Measurements from ENCODE around the gene GRK3. TPM values are rescaled to one million over a fixed set of nuclear protein-coding genes. Genes with fewer than 3 reads are reported as not detected.

GRK3 gene
- total RNA-seq, 1 experiment from 2014 or later = 14.6 TPM

DNA sequence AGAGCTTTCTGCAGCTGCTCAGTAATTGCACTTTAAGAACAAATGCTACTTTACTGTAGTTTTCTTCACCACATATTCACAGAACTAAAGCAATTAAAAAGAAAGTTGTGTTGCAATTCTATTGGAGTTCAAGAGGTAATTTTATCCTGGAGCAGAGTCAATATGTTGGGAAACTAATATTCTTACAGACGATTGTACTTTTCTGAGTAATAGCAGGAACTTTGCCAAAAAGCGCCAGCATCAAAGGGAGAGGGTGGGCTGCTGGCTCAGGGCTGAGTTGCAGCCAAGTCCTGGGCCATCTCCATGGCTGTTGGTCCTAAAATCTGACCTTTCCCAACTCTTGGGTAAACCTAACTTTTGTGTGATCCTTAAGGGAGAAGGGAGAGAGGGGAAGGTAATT lies 104.0 kb downstream of the GRK3 start:
- Histone ChIP-seq H4K20me1 (ENCODE audit: insufficient read depth) (no peaks in the 10 kb centered on the region), H3K4me3 (replicated peaks in 1 of 2; ENCODE audit: low read depth in 1 of 2, low read length in 2 of 2) (no peak overlapping the region), H3K9me3 (ENCODE audit: control insufficient read depth in 1 of 2, insufficient read depth in 1 of 2, low read depth in 1 of 2, low read length in 2 of 2) (no peaks in the 10 kb centered on the region), H3K27me3 (ENCODE audit: insufficient read depth, low read length) (no peaks in the 10 kb centered on the region), H3K4me2 (ENCODE audit: low read length) (peak overlapping the region; percentile 2; the same call in 1 of the 2 replicates), H2AFZ (ENCODE audit: low read depth, low read length, poor library complexity, severe bottlenecking) (no peak overlapping the region), H3K36me3 (ENCODE audit: control insufficient read depth in 1 of 2, insufficient read depth in 2 of 2, low read length in 2 of 2) (no peaks in the 10 kb centered on the region), H3K27ac (ENCODE audit: low read depth, low read length) (no peak overlapping the region), H3K9me2 (ENCODE audit: insufficient read depth) (no peaks in the 10 kb centered on the region), H3K4me1 (ENCODE audit: control insufficient read depth in 1 of 2, insufficient read depth in 2 of 2, low read length in 2 of 2) (peaks cover 18 to 25% of the 10 kb centered on the region in 2 experiments), H3K79me2 (ENCODE audit: insufficient read depth, low read length) (no peaks in the 10 kb centered on the region), H3K9ac (ENCODE audit: low read length) (no peak overlapping the region)
- intact Hi-C loops (cut with micrococcal nuclease) = no loop called here
- RAD21 ChIA-PET (ENCODE audit: low non-redundant PET in 1 of 2, low total read pairs in 2 of 2, uncharacterized antibody in 2 of 2, unreplicated experiment in 2 of 2) = no interaction called here
- TF ChIP-seq CBX3 (IDR thresholded peaks at IDR 0.05; ENCODE audit: low read depth) (no peak), CEBPB (IDR thresholded peaks at IDR 0.05; ENCODE audit: low read depth) (peak; percentile 46; the same call in 1 of the 2 replicates), TCF7L2 (IDR thresholded peaks at IDR 0.05; ENCODE audit: borderline replicate concordance, extremely low read depth, insufficient read depth, insufficient read length) (peak; percentile 58)
- ATAC-seq = no peak
- BruUV-seq (replicated peaks) = no TSS peak
- no peak for DNase-seq (ENCODE audit: low read depth, low spot score)
- CTCF ChIA-PET = no interaction called here
- POLR2A ChIA-PET = no interaction called here

DNA sequence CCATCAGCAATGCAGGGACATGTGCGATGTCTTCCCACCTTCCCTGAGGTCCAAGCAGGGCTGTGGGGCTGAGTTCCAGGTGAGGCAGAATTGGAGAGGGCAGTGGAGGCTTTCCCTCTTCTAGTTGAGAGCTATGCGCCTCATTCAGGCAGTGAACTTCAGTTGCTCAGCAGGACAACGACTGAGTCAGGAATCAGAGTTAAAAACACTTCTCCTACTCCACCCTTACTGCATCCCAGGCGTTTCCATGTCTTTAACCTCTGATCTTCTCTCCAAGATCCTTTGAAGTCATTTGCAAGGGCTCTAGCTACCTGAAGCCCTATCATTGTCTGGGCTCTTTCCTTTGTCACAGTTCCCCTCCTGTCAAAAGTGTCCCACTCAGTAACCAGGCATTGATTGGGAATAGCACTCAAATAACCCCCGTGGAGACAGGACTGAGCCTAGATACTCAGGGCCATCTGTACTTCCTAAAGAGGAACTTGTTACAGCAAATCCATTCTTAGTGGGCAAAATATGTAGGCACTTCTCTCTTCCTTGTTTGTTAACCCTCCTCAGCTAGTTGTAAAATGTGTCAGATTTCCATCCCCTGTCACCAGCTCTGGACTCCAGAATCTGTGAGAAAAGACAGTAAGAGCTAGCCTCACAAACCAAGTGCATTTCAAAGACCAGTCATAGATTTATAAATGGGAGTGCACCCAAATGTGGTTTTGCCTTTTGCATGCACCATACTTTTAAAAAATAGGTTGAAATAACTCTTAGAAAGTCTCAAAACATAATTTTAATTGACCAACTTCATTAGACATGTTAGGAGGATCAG lies 105.0 kb downstream of the GRK3 start:
- POLR2A ChIA-PET = no interaction called here
- no peak overlapping the region for H3K27ac ChIP-seq (ENCODE audit: low read depth, low read length)
- H3K4me1 ChIP-seq (ENCODE audit: control insufficient read depth in 1 of 2, insufficient read depth in 2 of 2, low read length in 2 of 2) = peaks cover 18 to 25% of the 10 kb centered on the region in 2 experiments
- no peaks in the 10 kb centered on the region for H3K9me2 ChIP-seq (ENCODE audit: insufficient read depth)
- RAD21 ChIA-PET (ENCODE audit: low non-redundant PET in 1 of 2, low total read pairs in 2 of 2, uncharacterized antibody in 2 of 2, unreplicated experiment in 2 of 2) = no interaction called here
- no peak overlapping the region for H3K9ac ChIP-seq (ENCODE audit: low read length)
- H3K9me3 ChIP-seq (ENCODE audit: control insufficient read depth in 1 of 2, insufficient read depth in 1 of 2, low read depth in 1 of 2, low read length in 2 of 2) = no peaks in the 10 kb centered on the region
- BruUV-seq (replicated peaks) = no TSS peak
- no peak overlapping the region for H3K4me3 ChIP-seq (replicated peaks in 1 of 2; ENCODE audit: low read depth in 1 of 2, low read length in 2 of 2)
- no peak overlapping the region for H3K4me2 ChIP-seq (ENCODE audit: low read length)
- peak; percentile 30; the same call in 1 of the 2 replicates for ATAC-seq
- no peaks in the 10 kb centered on the region for H3K36me3 ChIP-seq (ENCODE audit: control insufficient read depth in 1 of 2, insufficient read depth in 2 of 2, low read length in 2 of 2)
- intact Hi-C loops (cut with micrococcal nuclease) = no loop called here
- CTCF ChIA-PET = no interaction called here
- no peaks in the 10 kb centered on the region for H3K27me3 ChIP-seq (ENCODE audit: insufficient read depth, low read length)
- no peak overlapping the region for H2AFZ ChIP-seq (ENCODE audit: low read depth, low read length, poor library complexity, severe bottlenecking)
- no peaks in the 10 kb centered on the region for H4K20me1 ChIP-seq (ENCODE audit: insufficient read depth)
- no peak for DNase-seq (ENCODE audit: low read depth, low spot score)
- no peaks in the 10 kb centered on the region for H3K79me2 ChIP-seq (ENCODE audit: insufficient read depth, low read length)
- no peak for TF ChIP-seq EZH2 (IDR thresholded peaks at IDR 0.05)
- TF ChIP-seq, protein P1, sequence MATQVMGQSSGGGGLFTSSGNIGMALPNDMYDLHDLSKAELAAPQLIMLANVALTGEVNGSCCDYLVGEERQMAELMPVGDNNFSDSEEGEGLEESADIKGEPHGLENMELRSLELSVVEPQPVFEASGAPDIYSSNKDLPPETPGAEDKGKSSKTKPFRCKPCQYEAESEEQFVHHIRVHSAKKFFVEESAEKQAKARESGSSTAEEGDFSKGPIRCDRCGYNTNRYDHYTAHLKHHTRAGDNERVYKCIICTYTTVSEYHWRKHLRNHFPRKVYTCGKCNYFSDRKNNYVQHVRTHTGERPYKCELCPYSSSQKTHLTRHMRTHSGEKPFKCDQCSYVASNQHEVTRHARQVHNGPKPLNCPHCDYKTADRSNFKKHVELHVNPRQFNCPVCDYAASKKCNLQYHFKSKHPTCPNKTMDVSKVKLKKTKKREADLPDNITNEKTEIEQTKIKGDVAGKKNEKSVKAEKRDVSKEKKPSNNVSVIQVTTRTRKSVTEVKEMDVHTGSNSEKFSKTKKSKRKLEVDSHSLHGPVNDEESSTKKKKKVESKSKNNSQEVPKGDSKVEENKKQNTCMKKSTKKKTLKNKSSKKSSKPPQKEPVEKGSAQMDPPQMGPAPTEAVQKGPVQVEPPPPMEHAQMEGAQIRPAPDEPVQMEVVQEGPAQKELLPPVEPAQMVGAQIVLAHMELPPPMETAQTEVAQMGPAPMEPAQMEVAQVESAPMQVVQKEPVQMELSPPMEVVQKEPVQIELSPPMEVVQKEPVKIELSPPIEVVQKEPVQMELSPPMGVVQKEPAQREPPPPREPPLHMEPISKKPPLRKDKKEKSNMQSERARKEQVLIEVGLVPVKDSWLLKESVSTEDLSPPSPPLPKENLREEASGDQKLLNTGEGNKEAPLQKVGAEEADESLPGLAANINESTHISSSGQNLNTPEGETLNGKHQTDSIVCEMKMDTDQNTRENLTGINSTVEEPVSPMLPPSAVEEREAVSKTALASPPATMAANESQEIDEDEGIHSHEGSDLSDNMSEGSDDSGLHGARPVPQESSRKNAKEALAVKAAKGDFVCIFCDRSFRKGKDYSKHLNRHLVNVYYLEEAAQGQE (IDR thresholded peaks at IDR 0.05; ENCODE audit: low read depth) = no peak
- no peak for TF ChIP-seq EZH2phosphoT487 (IDR thresholded peaks at IDR 0.05; ENCODE audit: borderline replicate concordance)
- TF ChIP-seq, protein P2, sequence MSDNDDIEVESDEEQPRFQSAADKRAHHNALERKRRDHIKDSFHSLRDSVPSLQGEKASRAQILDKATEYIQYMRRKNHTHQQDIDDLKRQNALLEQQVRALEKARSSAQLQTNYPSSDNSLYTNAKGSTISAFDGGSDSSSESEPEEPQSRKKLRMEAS (IDR thresholded peaks at IDR 0.05) = no peak
- no peak for TF ChIP-seq SP1 (IDR thresholded peaks at IDR 0.05; ENCODE audit: low read depth)
- TF ChIP-seq ELF1 (IDR thresholded peaks at IDR 0.05; ENCODE audit: borderline replicate concordance, low read depth) = no peak
- TF ChIP-seq POLR2AphosphoS5 (IDR thresholded peaks at IDR 0.05; ENCODE audit: low read depth, low read length) = no peak
- TF ChIP-seq POLR2A (IDR thresholded peaks at IDR 0.05; ENCODE audit: borderline replicate concordance, extremely low read depth, insufficient read depth, insufficient read length) = no peak
- no peak for TF ChIP-seq TCF7L2 (IDR thresholded peaks at IDR 0.05; ENCODE audit: borderline replicate concordance, extremely low read depth, insufficient read depth, insufficient read length)
- TF ChIP-seq YY1 (IDR thresholded peaks at IDR 0.05; ENCODE audit: extremely low read depth, insufficient replicate concordance, low read depth, low read length) = no peak
- no peak for TF ChIP-seq FOSL1 (IDR thresholded peaks at IDR 0.05; ENCODE audit: low read depth)
- no peak for TF ChIP-seq ZNF274 (IDR thresholded peaks at IDR 0.05; ENCODE audit: low read depth, low read length)
